ENCODE results near the gene TSPAN11. TPM values are rescaled to one million over a fixed set of nuclear protein-coding genes. Genes with fewer than 3 reads are reported as not detected.
A peak's percentile ranks its signal among the peaks of the same experiment; 100 is the strongest.
"Not testable (repeated sequence)": the region's sequence is repeated elsewhere in the genome, so short reads cannot be mapped to it uniquely, and the experiment has no call there.

TSPAN11 gene
- total and polyA plus RNA-seq, 2 experiments from 2014 or later: 2.1 to 6.0 TPM

- TF ChIP-seq ETS1 (IDR thresholded peaks at IDR 0.05): no peak
Measured at GRCh38 chr12:30888241-30888640, 38.3 kb upstream of the TSPAN11 start (continued).

GRCh38 chr12:30894531-30894930, 32.0 kb upstream of the TSPAN11 start:
- ATAC-seq (peak; percentile 59; the same call in 2 of the 3 replicates), DNase-seq (ENCODE audit: low spot score) (peak; percentile 41)
- H2AFZ ChIP-seq; H3K4me3 ChIP-seq; H3K27ac ChIP-seq (ENCODE audit: low read depth); H3K4me3 Mint-ChIP-seq; H3K27me3 Mint-ChIP-seq (ENCODE audit: insufficient read depth, low read depth, poor library complexity); H3K4me2 ChIP-seq; H3K36me3 ChIP-seq (ENCODE audit: insufficient read depth); H3K27me3 ChIP-seq (ENCODE audit: insufficient read depth); H3K36me3 Mint-ChIP-seq (ENCODE audit: low read depth); H3K4me1 ChIP-seq (ENCODE audit: insufficient read depth); H3K9me3 Mint-ChIP-seq; H3K79me2 ChIP-seq (replicated peaks; ENCODE audit: insufficient read depth); H3K27ac Mint-ChIP-seq; H3F3A ChIP-seq (replicated peaks; ENCODE audit: low read depth); H3K9me2 ChIP-seq (ENCODE audit: insufficient read depth); H3K4me1 Mint-ChIP-seq; H4K20me1 ChIP-seq (replicated peaks; ENCODE audit: insufficient read depth): not testable (repeated sequence)

- Histone ChIP-seq H3K79me2 (replicated peaks; ENCODE audit: insufficient read depth) (no peaks in the 10 kb centered on the region), H3K27me3 (ENCODE audit: insufficient read depth) (no peaks in the 10 kb centered on the region), H3K36me3 (ENCODE audit: insufficient read depth) (no peaks in the 10 kb centered on the region), H3F3A (replicated peaks; ENCODE audit: low read depth) (no peaks in the 10 kb centered on the region), H2AFZ (no peak overlapping the region), H4K20me1 (replicated peaks; ENCODE audit: insufficient read depth) (no peaks in the 10 kb centered on the region), H3K4me1 (ENCODE audit: insufficient read depth) (no peaks in the 10 kb centered on the region), H3K4me3 (no peak overlapping the region), H3K27ac (ENCODE audit: low read depth) (no peak overlapping the region), H3K4me2 (no peak overlapping the region), H3K9me2 (ENCODE audit: insufficient read depth) (no peaks in the 10 kb centered on the region)
- DNase-seq (ENCODE audit: low spot score) (no peak), ATAC-seq (no peak)
- H3K4me3 Mint-ChIP-seq: no peak overlapping the region
- no peaks in the 10 kb centered on the region for H3K4me1 Mint-ChIP-seq
- H3K36me3 Mint-ChIP-seq (ENCODE audit: low read depth): no peaks in the 10 kb centered on the region
- no peak overlapping the region for H3K27ac Mint-ChIP-seq
- peaks cover 5% of the 10 kb centered on the region for H3K27me3 Mint-ChIP-seq (ENCODE audit: insufficient read depth, low read depth, poor library complexity)
- H3K9me3 Mint-ChIP-seq: peaks cover 2% of the 10 kb centered on the region; the same call in 1 of the 3 replicates
- no peak for TF ChIP-seq JUNB (IDR thresholded peaks at IDR 0.05; ENCODE audit: unreplicated experiment)
- no peak for TF ChIP-seq ZNF114 (CRISPR knock-in tag; IDR thresholded peaks at IDR 0.05)
- no peak for TF ChIP-seq ETS1 (IDR thresholded peaks at IDR 0.05)
- TF ChIP-seq NANOG (IDR thresholded peaks at IDR 0.05; ENCODE audit: borderline replicate concordance): no peak
- no peak for TF ChIP-seq CTCF (conservative IDR thresholded peaks at IDR 0.05; ENCODE audit: low read depth in 2 of 2)
- TF ChIP-seq CREB1 (CRISPR knock-in tag; IDR thresholded peaks at IDR 0.05; ENCODE audit: low read depth): no peak
- TF ChIP-seq EZH2phosphoT487 (IDR thresholded peaks at IDR 0.05; ENCODE audit: unreplicated experiment): no peak
- TF ChIP-seq ZNF462 (CRISPR knock-in tag; IDR thresholded peaks at IDR 0.05): no peak
- no peak for TF ChIP-seq ZNF331 (CRISPR knock-in tag; IDR thresholded peaks at IDR 0.05; ENCODE audit: low read depth)
- TF ChIP-seq EZH2 (IDR thresholded peaks at IDR 0.05; ENCODE audit: low read depth, unreplicated experiment): no peak
- no peak for TF ChIP-seq POLR2AphosphoS5 (IDR thresholded peaks at IDR 0.05; ENCODE audit: low read depth)
Measured at GRCh38 chr12:30896461-30896860, 30.1 kb upstream of the TSPAN11 start.

All from GM23338 (cell line).